ENCODE results near the gene COL18A1.

Gene COL18A1

DNA sequence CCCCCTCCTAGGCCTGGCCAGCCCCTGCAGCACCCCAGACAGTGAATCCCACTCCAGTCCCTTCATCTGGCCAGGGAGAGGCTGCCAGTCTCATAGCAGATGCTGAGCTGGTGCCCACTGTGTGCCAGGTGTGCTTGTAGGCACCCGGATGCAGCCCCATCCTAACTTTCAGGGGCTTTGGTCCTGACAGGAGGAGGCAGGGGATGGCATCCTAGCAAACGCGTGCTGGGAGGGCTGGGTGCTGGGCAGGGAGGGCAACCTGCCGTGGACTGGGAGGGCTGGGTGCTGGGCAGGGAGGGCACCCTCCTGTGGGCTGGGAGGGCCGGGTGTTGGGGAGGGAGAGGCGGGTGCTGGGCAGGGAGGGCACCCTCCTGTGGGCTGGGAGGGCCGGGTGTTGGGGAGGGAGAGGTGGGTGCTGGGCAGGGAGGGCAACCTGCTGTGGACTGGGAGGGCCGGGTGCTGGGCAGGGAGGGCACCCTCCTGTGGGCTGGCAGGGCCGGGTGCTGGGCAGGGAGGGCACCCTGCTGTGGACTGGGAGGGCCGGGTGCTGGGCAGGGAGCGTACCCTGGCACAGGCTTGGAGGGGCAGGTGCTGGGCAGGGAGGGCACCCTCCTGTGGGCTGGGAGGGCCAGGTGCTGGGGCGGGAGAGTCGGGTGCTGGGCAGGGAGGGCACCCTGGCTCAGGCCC is 102.0 kb downstream of the COL18A1 start:
- in situ Hi-C loops (cut with HindIII; ENCODE audit: low sequenced_read_pairs): no loop called here
- TF ChIP-seq, protein P1, sequence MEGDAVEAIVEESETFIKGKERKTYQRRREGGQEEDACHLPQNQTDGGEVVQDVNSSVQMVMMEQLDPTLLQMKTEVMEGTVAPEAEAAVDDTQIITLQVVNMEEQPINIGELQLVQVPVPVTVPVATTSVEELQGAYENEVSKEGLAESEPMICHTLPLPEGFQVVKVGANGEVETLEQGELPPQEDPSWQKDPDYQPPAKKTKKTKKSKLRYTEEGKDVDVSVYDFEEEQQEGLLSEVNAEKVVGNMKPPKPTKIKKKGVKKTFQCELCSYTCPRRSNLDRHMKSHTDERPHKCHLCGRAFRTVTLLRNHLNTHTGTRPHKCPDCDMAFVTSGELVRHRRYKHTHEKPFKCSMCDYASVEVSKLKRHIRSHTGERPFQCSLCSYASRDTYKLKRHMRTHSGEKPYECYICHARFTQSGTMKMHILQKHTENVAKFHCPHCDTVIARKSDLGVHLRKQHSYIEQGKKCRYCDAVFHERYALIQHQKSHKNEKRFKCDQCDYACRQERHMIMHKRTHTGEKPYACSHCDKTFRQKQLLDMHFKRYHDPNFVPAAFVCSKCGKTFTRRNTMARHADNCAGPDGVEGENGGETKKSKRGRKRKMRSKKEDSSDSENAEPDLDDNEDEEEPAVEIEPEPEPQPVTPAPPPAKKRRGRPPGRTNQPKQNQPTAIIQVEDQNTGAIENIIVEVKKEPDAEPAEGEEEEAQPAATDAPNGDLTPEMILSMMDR (IDR thresholded peaks at IDR 0.05; ENCODE audit: low read depth, low read length): no peak
- DNase-seq (ENCODE audit: low read depth, low spot score): no peak
- no peak overlapping the region for H3K4me3 ChIP-seq (ENCODE audit: low read depth, low read length)

DNA sequence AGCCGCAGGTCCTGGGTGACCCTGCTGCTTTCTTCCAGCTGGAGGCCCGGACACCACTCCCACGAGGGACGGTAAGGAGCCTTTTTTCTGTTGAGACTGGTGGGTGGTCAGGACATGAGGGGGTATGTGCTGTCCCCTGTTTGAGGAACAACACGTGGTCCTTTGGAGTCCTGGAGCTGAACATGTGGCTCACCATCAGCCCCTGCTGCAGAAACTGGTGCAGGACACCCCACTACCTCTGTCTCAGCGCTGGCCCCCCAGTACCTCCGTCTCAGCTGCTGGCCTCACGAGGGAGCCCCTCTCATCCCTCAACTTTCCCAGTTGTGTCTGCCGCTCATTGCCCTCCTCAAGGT is 102.5 kb downstream of the COL18A1 start:
- TF ChIP-seq, protein P1 (IDR thresholded peaks at IDR 0.05; ENCODE audit: low read depth, low read length): no peak
- DNase-seq (ENCODE audit: low read depth, low spot score): no peak
- H3K4me3 ChIP-seq (ENCODE audit: low read depth, low read length): no peak overlapping the region
- in situ Hi-C loops (cut with HindIII; ENCODE audit: low sequenced_read_pairs): no loop called here

DNA sequence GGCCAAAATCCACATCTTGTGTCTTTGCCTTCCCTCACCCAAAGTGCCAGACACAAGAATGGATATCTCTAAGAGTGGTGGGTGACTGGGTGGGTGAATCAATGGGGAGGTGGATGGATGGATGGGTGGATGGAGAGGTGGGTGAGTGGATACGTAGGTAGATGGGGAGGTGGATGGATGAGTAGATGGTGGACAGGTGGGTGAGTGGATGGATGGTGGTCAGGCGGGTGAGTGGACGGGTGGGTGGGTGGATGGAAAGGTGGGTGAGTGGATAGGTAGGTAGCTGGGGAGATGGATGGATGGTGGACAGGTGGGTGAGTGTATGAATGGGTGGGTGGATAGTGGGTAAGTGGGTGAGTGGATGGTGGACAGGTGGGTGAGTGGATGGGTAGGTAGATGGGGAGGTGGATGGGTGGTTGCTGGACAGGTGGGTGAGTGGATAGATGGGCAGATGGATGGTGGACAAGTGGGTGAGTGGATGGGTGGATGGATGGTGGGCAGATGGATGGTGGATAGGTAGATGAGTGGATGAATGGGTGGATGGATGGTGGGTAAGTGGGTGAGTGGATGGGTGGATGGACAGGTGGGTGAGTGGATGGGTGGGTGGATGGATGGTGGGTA is 103.0 kb downstream of the COL18A1 start:
- no peak for DNase-seq (ENCODE audit: low read depth, low spot score)
- TF ChIP-seq, protein P1 (IDR thresholded peaks at IDR 0.05; ENCODE audit: low read depth, low read length): no peak
- in situ Hi-C loops (cut with HindIII; ENCODE audit: low sequenced_read_pairs): no loop called here
- no peak overlapping the region for H3K4me3 ChIP-seq (ENCODE audit: low read depth, low read length)

DNA sequence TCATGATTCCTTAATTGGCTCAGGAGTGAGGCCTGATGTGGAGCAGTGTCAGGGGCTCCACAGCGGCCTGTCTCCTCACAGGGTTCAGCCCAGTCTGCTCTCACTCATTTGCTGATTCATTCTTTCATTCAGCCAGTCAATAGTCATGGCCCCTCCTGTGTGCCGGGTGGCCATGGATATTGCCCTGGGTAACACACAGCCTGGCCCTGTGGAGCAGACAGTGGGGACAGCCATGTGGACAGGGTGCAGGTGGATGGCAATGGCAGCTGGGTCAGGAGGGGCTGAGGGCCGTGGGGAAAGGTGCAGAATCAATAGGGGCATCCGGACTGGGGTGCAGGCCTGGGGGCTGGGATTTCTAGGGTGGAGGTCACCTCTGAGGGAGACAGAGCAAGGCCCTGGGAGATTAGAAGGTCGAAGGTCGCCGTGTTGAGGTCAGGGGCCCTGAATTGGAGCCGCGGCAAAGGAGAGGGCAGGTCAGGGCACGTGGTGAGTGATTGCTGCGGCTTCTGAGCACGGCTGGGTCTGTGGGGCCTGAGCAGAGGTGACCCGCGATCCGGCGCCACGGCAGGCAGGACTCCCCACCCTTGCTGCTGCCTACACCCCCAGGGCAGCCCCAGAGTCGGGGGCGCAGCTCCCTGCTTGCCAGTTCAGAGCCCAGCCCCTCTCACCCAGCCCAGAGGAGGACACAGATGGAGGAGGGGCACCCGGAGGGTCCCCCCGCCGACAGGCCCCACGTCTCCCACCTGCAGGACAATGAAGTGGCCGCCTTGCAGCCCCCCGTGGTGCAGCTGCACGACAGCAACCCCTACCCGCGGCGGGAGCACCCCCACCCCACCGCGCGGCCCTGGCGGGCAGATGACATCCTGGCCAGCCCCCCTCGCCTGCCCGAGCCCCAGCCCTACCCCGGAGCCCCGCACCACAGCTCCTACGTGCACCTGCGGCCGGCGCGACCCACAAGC is 103.9 kb downstream of the COL18A1 start:
- TF ChIP-seq, protein P1 (IDR thresholded peaks at IDR 0.05; ENCODE audit: low read depth, low read length): no peak
- in situ Hi-C loops (cut with HindIII; ENCODE audit: low sequenced_read_pairs): no loop called here
- no peak for DNase-seq (ENCODE audit: low read depth, low spot score)
- H3K4me3 ChIP-seq (ENCODE audit: low read depth, low read length): no peak overlapping the region

DNA sequence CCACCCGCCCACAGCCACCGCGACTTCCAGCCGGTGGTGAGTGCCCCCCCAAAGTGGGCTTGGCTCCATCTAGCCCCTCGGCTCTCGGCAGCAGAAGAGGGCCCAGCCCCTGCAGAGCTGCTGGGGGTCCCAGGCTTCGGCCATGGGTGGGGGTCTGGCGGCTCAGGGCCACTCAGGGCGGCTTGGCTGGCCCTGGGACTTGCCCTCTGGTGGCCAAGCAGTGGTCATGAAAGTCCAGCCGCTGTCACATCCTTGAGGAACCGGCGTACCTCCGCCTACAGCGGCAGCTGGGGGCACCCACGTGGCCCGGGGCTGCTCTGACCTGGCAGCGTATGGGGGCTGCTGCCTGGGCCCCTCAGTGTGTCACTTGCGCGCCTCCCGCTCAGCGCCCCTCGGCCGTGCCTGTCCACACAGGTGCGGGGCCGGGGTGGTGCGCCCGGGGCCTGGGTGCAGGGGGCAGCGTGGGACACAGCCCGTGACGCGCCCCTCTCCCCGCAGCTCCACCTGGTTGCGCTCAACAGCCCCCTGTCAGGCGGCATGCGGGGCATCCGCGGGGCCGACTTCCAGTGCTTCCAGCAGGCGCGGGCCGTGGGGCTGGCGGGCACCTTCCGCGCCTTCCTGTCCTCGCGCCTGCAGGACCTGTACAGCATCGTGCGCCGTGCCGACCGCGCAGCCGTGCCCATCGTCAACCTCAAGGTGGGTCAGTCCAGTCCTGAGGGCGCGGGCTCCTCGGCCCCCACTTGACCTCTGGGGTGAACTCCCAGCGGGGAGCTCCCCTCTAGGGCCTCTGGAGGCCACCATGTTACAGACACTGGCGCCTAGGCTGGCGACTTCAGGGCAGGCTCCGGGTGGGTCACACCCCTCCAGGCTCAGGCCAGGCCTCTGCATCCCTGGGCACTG is 104.9 kb downstream of the COL18A1 start:
- TF ChIP-seq, protein P1 (IDR thresholded peaks at IDR 0.05; ENCODE audit: low read depth, low read length): peak; percentile 16
- in situ Hi-C loops (cut with HindIII; ENCODE audit: low sequenced_read_pairs): no loop called here
- DNase-seq (ENCODE audit: low read depth, low spot score): no peak
- H3K4me3 ChIP-seq (ENCODE audit: low read depth, low read length): no peak overlapping the region
